Lung (tissue), 12 donors: ENCODE data around the gene BICDL1. TPM values are rescaled to one million over a fixed set of nuclear protein-coding genes. Genes with fewer than 3 reads are reported as not detected.

Experiments used
- ATAC-seq: fragments of 200-7000 bp; cut with Tn5 transposase; one replicate; pipeline ENCODE4 v1.9.1; 2020; ENCODE audit warnings: moderate number of reproducible peaks; ENCODE audit not compliant: insufficient read depth, low FRiP score
- DNase-seq, 3 donors: peaks; one replicate each; pipeline ENCODE4 v3.0.0-alpha.2; 2013 to 2017
- H3K27ac ChIP-seq, 2 donors: one replicate each; pipeline ENCODE4 v1.5.1; 2013; ENCODE audit warnings: mild to moderate bottlenecking in 2 of 2, moderate library complexity in 2 of 2, control low read depth in 1 of 2, inconsistent platforms in 1 of 2, low read depth in 1 of 2, low read length in 1 of 2
- H3K27me3 ChIP-seq, 3 donors: one replicate each; pipeline ENCODE4 v1.5.1; 2013; ENCODE audit warnings: low read length in 2 of 3; ENCODE audit not compliant: control insufficient read depth in 3 of 3, insufficient read depth in 3 of 3
- H3K36me3 ChIP-seq, 4 donors: one replicate each; pipeline ENCODE4 v1.5.1; 2013; ENCODE audit warnings: low read length in 4 of 4, mild to moderate bottlenecking in 1 of 4, moderate library complexity in 1 of 4; ENCODE audit not compliant: control insufficient read depth in 4 of 4, insufficient read depth in 4 of 4
- H3K4me1 ChIP-seq, 5 donors: one replicate each; pipeline ENCODE4 v1.5.1; 2013; ENCODE audit warnings: low read length in 5 of 5, mild to moderate bottlenecking in 2 of 5, moderate library complexity in 1 of 5; ENCODE audit not compliant: control insufficient read depth in 5 of 5, insufficient read depth in 5 of 5
- H3K4me3 ChIP-seq: one replicate; pipeline ENCODE4 v1.5.1; 2013; ENCODE audit warnings: mild to moderate bottlenecking, control low read depth, moderate library complexity
- H3K9ac ChIP-seq, 2 donors: one replicate each; pipeline ENCODE4 v1.5.1; 2013; ENCODE audit warnings: low read length in 2 of 2, control low read depth in 1 of 2; ENCODE audit not compliant: insufficient read depth in 1 of 2
- H3K9me3 ChIP-seq, 4 donors: one replicate each; pipeline ENCODE4 v1.5.1; 2013; ENCODE audit warnings: low read length in 3 of 4, mild to moderate bottlenecking in 1 of 4, moderate library complexity in 1 of 4; ENCODE audit not compliant: control insufficient read depth in 4 of 4, insufficient read depth in 3 of 4
- CTCF ChIP-seq: IDR thresholded peaks from 2 replicates; pipeline ENCODE4 v1.5.1; 2012; ENCODE audit warnings: mild to moderate bottlenecking; ENCODE audit errors: control extremely low read depth, extremely low read depth
- WGBS, 2 donors: extraction: QIAGEN DNeasy Blood & Tissue Kit; methylation state at CpG; one replicate each; pipeline ENCODE4 v1.1.7; 2013; 5-methylcytosine and 5-hydroxymethylcytosine counted together
- polyA plus RNA-seq, 2 donors: library from polyadenylated mRNA; stranded (reverse); fragments of 200-250 nt; gene quantifications; one replicate each; pipeline ENCODE4 v1.2.1, GENCODE V29; 2013
- total RNA-seq, 2 donors: library from RNA; depleted of rRNA in 1 of 2; stranded (reverse); fragments of >200 nt in 1 of 2; gene quantifications; one replicate each; pipeline ENCODE4 v1.2.1, GENCODE V29; 2014 to 2021
- donor health status: control.
- donor health status: control.
- donor health status: Bipolar disorder and iron deficiency.
- donor health status: healthy.
- donor health status: DM: yes; HTN: yes; CAD: no.

The BICDL1 gene
- total and polyA plus RNA-seq, 4 donors: 5.2 to 23.7 (median 13.7) TPM

- Histone ChIP-seq H3K27me3 (no peaks in the 10 kb centered on the region), H3K27ac (no peak overlapping the region), H3K9me3 (no peaks in the 10 kb centered on the region), H3K4me3 (no peak overlapping the region), H3K9ac (no peak overlapping the region), H3K36me3 (peaks cover 0 to 3% (median 0%) of the 10 kb centered on the region in 4 donors), H3K4me1 (peaks cover 0 to 1% (median 0%) of the 10 kb centered on the region in 5 donors)
- no peak for ATAC-seq
- TF ChIP-seq CTCF: no peak
- no peak for DNase-seq
- 60 to 78% methylated on average over 16 of the region's 16 CpGs for WGBS, 2 donors
Measured at GRCh38 chr12:120064054-120064940, 75.3 kb downstream of the BICDL1 start.

DNA sequence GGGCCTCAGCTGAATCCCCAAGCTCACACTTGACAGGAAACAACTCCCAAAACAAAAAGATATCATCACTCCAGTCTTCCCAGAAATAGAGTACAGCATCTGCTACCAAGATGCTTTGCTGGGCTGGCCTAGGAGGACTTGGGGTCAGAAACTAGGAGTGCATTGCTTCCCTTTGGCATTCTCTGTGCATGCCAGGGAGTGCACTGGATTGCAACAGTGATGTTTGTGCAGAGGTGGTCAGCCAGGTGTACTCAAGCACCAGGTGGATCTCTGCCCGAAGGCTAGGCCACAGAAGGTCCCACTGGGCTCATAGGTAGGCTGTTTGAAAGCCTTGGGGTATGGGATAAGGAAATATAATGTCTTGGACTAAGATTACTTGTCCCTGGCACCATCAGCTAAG lies 76.4 kb downstream of the BICDL1 start:
- Histone ChIP-seq H3K4me1 (peaks cover 0 to 1% (median 0%) of the 10 kb centered on the region in 5 donors), H3K27ac (no peak overlapping the region), H3K4me3 (no peak overlapping the region), H3K36me3 (peaks cover 0 to 3% (median 0%) of the 10 kb centered on the region in 4 donors), H3K27me3 (no peaks in the 10 kb centered on the region), H3K9me3 (no peaks in the 10 kb centered on the region), H3K9ac (no peak overlapping the region)
- no peak for TF ChIP-seq CTCF
- ATAC-seq (no peak), DNase-seq (no peak)
- WGBS, 2 donors: 77 to 88% methylated on average over 1 of the region's 1 CpG

- no peak for DNase-seq
- Histone ChIP-seq H3K36me3 (peaks cover 0 to 3% (median 0%) of the 10 kb centered on the region in 4 donors), H3K27ac (no peak overlapping the region), H3K9ac (no peak overlapping the region), H3K27me3 (no peaks in the 10 kb centered on the region), H3K4me1 (peaks cover 0 to 1% (median 0%) of the 10 kb centered on the region in 5 donors), H3K4me3 (no peak overlapping the region), H3K9me3 (no peaks in the 10 kb centered on the region)
- no peak for ATAC-seq
- no peak for TF ChIP-seq CTCF
- 97% methylated on average over 2 of the region's 2 CpGs for WGBS, 2 donors
Measured at GRCh38 chr12:120066341-120066740, 77.3 kb downstream of the BICDL1 start.
